NCI-H748 treated with DMSO at 0.1 percent for 48 hours (cell line): Measurements from ENCODE around the gene TRIM4.
"Not testable (repeated sequence)": the region's sequence is repeated elsewhere in the genome, so short reads cannot be mapped to it uniquely, and the experiment has no call there.

Experiments
- DNase-seq: peaks from one replicate; lab custom pipeline; 2025; lab: John Stamatoyannopoulos, UW

TRIM4 gene

DNA sequence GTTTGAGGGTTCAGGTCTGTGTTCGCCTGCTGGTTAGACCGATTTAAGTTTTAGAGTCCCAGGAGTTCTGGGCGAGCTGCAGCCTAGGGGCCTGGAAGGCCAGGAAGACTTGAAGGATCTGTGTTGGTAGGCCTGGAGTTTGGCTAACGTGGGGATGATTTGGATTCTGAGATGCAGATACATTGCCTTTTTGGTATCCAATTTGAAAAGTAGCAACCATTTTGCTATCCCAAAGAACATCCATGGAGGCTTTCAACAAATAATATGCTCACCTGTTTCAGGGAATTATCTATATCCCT is 433 bp upstream of the TRIM4 start:
- DNase-seq: no peak

DNA sequence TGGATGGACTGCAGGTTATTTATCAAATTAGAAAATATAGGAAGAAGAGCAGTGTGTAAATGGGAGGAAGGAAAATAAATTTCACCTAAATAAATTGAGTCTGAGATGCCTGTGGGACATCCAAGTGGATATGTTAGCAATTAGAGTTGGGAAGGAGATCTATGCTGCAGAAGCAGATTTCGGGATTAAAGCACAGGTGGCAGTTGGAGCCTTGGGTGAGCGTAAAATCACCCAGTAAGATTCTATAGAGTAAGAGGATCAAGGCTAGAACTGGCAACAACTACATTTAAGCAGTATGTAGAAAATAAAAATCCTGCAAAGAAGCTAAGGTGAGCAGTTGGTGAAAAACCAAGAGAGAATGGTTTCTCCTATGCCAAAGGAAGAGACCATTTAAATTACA is 8.4 kb downstream of the TRIM4 start:
- no peak for DNase-seq

DNA sequence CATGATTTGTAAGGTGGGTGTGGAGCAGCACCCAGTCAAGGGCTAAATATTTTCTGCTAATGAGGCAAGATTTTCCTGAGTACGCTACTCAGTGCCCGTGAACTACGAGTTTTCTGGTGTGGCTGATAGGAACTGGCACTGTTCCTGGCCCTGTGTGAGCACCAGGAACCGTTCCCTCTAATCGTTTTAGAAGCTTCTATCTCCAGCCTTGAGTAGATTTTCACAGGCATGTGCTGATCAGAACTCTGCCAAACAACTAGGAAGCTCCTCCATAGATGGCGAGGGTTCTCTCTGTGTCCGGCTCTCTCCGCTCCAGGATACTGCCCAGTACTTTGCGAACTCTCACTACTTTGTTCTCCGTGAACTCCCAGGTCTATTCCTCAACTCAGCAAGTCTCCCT is 17.7 kb downstream of the TRIM4 start:
- DNase-seq: no peak

- no peak for DNase-seq
Observed at GRCh38 chr7:99899830-99900519, 19.4 kb downstream of the TRIM4 start.

DNA sequence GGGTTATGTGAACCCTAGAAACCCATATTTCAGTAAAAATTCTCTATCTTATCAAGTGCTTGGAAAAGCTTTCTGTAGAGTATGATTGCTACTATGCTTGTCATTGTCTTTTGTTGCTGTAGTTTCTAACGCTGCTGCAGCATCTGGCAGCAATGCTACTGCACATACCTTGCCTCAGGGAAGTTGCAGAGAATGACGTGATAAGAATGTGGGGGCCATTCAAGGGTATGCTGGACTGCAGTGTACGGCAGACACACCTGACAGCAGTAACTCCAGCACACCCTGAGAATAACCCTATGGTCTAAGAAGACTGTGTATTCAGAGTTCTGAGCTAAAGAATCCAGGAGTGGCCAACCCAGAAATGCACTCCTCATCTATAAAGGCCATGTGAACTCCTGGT is 20.5 kb downstream of the TRIM4 start:
- DNase-seq: no peak

- no peak for DNase-seq
Observed at GRCh38 chr7:99898023-99898357, 21.3 kb downstream of the TRIM4 start.

DNA sequence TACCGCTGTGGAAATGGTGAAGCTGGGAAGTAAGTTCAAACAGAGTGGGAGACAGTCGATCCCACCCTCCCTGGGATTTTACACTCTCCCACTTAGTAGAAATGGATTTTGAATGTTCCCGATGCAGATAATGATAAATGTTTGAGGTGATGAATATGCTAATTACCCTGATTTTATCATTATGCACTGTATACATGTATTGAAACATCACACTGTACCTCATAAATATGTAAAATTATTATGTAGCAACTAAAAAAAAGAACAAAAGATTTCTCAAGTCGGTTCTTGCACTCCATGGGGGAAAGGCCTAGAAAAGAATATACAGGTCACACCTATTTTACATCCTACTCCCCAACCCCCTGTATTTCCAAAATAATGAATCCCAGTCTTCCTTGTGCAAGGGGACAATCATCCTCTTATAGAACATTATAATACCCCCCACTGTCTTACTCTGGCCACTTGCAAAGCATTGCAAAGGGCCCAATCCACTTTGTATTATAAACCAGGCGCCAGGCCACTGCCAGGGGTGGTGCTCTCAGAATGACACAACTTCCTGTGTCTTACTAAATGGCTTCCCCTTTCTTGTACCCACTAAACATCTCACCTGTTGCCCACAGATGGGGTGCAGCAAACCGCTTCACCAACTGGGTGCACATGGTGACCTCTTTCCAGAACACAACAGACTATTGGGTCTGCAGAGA is 21.9 kb downstream of the TRIM4 start:
- no peak for DNase-seq

GRCh38 chr7:99894738-99895137 is 24.6 kb downstream of the TRIM4 start:
- DNase-seq: no peak

- no peak for DNase-seq
Observed at GRCh38 chr7:99893280-99893679, 26.1 kb downstream of the TRIM4 start.

DNA sequence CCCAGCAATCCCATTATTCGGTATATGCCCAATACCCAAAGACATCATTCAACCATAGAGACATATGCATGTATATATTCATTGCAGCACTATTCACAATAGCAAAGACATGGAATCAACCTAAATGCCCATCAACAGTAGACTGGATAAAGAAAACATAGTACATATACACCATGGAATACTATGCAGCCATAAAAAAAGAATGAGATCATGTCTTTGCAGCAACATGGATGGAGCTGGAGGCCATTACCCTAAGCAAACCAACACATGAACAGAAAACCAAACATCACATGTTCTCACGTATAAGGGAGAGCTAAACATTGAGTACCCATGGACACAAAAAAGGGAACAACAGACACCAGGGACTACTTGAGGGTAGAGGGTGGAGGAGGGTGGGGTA is 29.0 kb downstream of the TRIM4 start:
- DNase-seq: not testable (repeated sequence)

DNA sequence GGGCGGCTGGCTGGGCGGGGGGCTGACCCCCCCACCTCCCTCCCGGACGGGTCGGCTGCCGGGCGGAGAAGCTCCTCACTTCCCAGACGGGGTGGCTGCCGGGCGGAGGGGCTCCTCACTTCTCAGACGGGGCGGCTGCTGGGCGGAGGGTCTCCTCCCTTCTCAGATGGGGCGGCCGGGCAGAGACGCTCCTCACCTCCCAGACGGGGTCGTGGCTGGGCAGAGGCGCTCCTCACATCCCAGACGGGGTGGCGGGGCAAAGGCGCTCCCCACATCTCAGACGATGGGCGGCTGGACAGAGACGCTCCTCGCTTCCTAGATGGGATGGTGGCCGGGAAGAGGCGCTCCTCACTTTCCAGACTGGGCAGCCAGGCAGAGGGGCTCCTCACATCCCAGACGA is 31.0 kb downstream of the TRIM4 start:
- DNase-seq: not testable (repeated sequence)

GRCh38 chr7:99881370-99881769 is 38.0 kb downstream of the TRIM4 start:
- no peak for DNase-seq

DNA sequence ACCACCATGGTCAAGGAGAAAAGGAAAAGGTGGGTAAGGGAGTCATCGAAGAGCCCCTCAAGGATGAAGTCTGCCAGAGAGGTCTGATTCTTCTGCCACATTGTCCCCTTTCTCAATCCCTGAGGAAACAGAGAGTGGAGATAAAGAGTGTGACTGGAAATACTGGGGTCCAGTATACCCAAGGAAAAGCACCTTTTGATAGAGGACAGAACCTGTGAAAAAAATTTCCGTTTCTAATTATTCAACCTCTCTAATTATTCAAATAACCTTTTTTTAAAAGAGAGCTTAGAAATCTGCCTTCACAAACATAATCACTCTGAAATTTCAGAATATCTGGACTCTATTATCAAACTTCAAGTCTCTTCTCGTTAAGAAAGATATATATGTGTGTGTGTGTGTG is 42.4 kb downstream of the TRIM4 start, which contains the start of gene OR2AE1:
Gene OR2AE1 (minus strand): TSS at position 101 of the 400 bp plus-strand sequence. CDS start 0 bp downstream, at position 101.
- DNase-seq: no peak

- DNase-seq: no peak
Observed at GRCh38 chr7:99876491-99876890, 42.8 kb downstream of the TRIM4 start.

- no peak for DNase-seq
Observed at GRCh38 chr7:99868246-99868645, 51.1 kb downstream of the TRIM4 start.

DNA sequence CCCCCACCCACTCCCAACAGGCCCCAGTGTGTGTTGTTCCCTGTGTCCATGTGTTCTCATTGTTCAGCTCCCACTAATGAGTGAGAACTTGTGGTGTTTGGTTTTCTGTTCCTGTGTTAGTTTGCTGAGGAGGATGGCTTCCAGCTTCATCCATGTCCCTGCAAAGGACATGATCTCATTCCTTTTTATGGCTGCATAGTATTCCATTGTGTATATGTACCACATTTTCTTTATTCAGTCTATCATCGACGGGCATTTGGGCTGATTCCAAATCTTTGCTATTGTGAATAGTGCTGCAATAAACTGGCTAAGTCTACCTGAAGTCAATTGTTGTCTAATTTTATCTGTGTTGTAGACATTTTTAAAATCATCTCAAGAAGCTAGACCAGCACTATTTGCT is 51.9 kb downstream of the TRIM4 start:
- DNase-seq: not testable (repeated sequence)

DNA sequence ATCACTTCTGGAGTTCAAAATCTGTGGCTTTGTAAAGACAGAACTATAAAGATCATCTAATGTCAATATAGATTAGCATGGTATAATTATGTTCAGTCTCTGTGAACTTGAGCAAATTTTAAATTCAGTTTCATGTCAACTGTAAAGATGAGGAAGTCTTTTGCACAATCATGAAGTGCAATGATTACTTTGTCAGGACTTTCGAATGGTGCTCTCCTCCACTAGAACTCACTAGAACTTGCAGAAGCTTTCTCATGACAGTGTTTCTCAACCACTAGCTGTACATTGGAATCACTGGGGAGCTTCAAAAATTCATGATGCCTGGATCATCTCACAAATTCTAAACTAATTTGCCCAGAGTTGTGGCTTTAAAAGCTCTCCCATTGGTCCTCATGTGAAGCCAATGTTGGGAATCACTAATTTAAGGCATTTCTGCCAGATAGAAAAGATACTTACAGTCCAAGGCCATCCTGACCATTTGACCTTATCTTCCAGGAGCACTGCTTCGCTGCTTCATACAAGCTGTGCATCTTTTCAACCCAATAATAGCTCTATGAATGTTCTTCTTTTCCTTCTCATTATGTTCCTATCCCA is 55.4 kb downstream of the TRIM4 start:
- no peak for DNase-seq

DNA sequence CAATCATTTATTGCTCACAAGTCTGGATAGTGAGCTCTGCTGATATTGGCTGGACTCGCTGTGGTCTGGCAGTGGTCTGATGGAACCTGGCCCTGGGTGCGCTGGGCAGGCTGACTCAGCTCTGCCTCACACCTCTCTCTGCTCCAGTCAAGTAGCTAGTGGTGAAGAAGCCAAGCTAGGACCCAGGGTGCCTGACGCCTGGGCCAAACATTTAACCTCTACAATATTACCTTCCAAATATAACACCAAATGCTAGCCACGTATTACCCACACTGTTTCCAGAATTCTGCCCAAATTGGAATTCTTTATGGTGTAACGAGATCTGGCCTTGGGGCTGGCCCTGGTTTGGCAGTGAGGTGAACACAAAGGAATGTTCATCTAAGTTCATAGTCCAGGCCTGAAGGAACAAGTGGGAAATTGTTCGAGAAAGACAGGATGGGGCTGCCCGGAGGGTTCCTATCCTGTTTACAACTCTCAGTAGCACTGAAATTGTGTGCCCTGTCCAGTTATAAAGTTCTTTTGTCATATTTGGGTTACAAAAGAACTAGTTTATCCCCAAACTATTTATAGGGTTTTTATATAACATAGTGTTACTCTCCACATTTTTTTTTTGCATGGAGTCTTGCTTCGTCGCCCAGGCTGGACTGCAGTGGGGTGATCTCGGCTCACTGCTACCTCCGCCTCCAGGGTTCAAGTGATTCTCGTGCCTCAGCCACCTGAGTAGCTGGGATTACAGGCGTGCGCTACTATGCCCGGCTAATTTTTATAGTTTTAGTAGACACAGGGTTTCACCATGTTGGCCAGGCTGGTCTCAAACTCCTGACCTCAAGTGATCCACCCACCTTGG is 58.8 kb downstream of the TRIM4 start:
- DNase-seq: no peak

DNA sequence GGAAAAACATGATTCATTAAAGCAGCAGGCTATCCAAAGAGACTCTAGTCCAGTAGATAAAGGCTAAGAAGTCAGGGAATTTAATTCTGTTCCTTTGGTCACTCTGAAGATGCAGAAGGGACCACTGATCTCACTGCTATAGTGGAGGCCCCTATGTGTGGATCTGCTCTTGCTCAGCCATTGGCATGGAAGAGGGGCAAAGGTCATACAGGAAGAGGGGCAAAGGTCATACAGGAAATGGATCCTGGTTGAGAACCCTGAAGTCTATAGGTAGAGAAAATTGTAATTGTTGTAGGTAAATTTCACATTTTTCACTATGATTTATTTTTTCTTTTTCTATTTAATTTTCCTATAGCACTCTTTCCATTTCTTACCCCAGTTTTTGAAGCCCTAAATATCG is 64.1 kb downstream of the TRIM4 start:
- no peak for DNase-seq

DNA sequence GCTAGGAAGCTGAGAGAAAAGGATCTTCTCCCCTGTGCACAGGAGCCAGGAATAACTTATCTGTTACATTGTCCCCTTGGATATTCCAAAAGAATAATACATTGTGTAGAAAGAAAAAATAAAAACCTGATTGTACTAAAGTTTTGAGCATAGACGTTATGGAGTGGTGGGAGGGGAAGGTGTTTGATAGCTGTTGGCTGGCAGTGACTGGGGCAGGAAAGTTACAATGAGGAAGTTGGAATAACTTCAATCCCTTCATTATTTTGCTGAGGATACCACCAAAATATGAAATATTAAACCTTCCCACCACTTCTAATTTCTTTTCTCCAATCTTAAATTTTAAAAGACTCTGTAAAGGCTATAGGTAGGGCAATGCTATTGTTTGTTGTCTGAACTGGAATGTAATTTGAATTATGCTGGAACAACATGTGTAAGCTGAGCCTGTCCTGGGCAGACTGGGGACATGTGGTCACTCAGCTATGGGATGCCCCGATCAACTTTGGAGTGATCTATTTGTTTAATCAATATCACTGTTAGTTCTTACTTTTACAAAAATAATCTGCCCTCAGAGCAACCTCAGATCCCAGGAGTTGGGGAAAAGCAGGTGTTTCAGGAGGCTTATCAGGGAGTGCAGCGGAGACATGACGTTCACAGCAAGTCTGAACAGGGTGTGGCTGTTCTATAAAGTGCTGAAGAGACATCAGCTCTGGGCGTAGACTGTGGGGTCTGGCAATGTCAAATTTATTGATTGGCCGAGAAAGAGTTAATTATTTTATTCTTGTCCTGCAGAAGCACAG is 70.7 kb downstream of the TRIM4 start:
- DNase-seq: no peak

- no peak for DNase-seq
Observed at GRCh38 chr7:99844328-99844727, 75.0 kb downstream of the TRIM4 start.

- DNase-seq: no peak
Observed at GRCh38 chr7:99843808-99844207, 75.5 kb downstream of the TRIM4 start.
